ENCODE measurements around the gene MIP. TPM values are rescaled to one million over a fixed set of nuclear protein-coding genes. Genes with fewer than 3 reads are reported as not detected.

MIP gene
- total and polyA plus RNA-seq, 2 of the 13 experiments (the other 11 are each of a cell fraction or from before 2014, with no cell fraction given), result not detected

DNA sequence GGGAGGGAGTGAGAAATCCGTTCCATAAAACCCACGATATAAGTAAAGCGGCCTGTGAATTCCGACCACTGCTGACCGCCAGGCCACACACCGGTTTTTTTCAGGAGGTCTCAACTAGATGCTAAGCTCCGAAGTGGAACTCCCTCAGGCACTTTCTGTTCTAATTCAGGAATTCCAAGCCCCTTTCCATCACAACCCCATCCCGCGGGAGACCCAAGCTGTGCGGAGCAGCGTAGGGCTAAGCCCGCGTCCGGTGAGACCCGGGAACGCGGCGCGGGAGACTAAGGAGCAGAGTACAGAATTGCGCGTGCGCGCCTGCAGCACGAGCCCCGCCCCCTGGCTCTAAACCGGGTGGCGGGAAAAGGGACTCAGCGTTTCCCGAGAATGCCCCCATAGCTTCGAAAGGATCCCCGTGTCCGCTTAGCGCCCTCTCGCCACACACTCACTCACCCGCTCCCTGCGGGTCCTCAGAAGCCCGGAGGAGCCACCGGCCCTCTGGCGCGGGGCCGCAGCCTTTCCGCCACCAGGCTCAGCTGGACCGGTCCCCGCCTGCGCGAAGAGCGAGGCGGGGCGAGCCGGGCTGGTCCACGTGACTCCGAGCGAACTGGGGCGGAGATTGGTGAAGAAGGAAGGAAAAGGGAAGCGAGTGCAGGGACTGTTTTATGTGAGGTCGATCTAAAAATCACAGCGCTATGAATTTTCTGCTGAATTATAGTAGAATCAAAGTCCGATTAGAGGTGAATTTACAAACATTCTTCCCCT is 5.4 kb downstream of the MIP start, which contains the start of gene TIMELESS (continued):
- TF ChIP-seq, protein P1, sequence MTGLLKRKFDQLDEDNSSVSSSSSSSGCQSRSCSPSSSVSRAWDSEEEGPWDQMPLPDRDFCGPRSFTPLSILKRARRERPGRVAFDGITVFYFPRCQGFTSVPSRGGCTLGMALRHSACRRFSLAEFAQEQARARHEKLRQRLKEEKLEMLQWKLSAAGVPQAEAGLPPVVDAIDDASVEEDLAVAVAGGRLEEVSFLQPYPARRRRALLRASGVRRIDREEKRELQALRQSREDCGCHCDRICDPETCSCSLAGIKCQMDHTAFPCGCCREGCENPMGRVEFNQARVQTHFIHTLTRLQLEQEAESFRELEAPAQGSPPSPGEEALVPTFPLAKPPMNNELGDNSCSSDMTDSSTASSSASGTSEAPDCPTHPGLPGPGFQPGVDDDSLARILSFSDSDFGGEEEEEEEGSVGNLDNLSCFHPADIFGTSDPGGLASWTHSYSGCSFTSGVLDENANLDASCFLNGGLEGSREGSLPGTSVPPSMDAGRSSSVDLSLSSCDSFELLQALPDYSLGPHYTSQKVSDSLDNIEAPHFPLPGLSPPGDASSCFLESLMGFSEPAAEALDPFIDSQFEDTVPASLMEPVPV (CRISPR knock-in tag; IDR thresholded peaks at IDR 0.05), result peak; percentile 95; the same call in 1 of the 2 replicates
- TF ChIP-seq BRCA1 (CRISPR knock-in tag; IDR thresholded peaks at IDR 0.05), result peak; percentile 88
- TF ChIP-seq ZNF256 (CRISPR knock-in tag; conservative IDR thresholded peaks at IDR 0.05), result 0 out of 2 replicates have a peak, but pooled peaks have one; percentile 61
- TF ChIP-seq ETS1 (CRISPR knock-in tag; IDR thresholded peaks at IDR 0.05), result peak; percentile 94
- TF ChIP-seq ZBTB8A (CRISPR knock-in tag; IDR thresholded peaks at IDR 0.05; ENCODE audit: borderline replicate concordance, low read depth), result no peak
- peak; percentile 80 for TF ChIP-seq PHF5A (CRISPR knock-in tag; IDR thresholded peaks at IDR 0.05; ENCODE audit: low read depth, unreplicated experiment)
- peak; percentile 96 for TF ChIP-seq ZNF781 (CRISPR knock-in tag; IDR thresholded peaks at IDR 0.05; ENCODE audit: borderline replicate concordance, not compliant biosample characterization)
- TF ChIP-seq ZBTB42 (CRISPR knock-in tag; IDR thresholded peaks at IDR 0.05), result 0 out of 2 replicates have a peak, but pooled peaks have one; percentile 64
- no peak for TF ChIP-seq IRX3 (CRISPR knock-in tag; IDR thresholded peaks at IDR 0.05; ENCODE audit: borderline replicate concordance, low read depth)
- no peak; the same call in 1 of the 2 replicates for TF ChIP-seq KAT7 (CRISPR knock-in tag; IDR thresholded peaks at IDR 0.05; ENCODE audit: borderline replicate concordance)
- 0 out of 2 replicates have a peak, but pooled peaks have one; percentile 33 for TF ChIP-seq MLX (CRISPR knock-in tag; IDR thresholded peaks at IDR 0.05)
- peak; percentile 70; the same call in 1 of the 2 replicates for TF ChIP-seq ZSCAN5A (CRISPR knock-in tag; IDR thresholded peaks at IDR 0.05; ENCODE audit: borderline replicate concordance)
- no peak for TF ChIP-seq EHMT2 (IDR thresholded peaks at IDR 0.05; ENCODE audit: borderline replicate concordance, low read depth, low read length)
- TF ChIP-seq, protein P2, sequence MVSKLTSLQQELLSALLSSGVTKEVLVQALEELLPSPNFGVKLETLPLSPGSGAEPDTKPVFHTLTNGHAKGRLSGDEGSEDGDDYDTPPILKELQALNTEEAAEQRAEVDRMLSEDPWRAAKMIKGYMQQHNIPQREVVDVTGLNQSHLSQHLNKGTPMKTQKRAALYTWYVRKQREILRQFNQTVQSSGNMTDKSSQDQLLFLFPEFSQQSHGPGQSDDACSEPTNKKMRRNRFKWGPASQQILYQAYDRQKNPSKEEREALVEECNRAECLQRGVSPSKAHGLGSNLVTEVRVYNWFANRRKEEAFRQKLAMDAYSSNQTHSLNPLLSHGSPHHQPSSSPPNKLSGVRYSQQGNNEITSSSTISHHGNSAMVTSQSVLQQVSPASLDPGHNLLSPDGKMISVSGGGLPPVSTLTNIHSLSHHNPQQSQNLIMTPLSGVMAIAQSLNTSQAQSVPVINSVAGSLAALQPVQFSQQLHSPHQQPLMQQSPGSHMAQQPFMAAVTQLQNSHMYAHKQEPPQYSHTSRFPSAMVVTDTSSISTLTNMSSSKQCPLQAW (CRISPR knock-in tag; IDR thresholded peaks at IDR 0.05), result peak; percentile 69; the same call in 1 of the 2 replicates
- peak; percentile 73 for TF ChIP-seq RAD51 (IDR thresholded peaks at IDR 0.05; ENCODE audit: borderline replicate concordance)
- TF ChIP-seq NKX3-1 (CRISPR knock-in tag; IDR thresholded peaks at IDR 0.05), result peak; percentile 86
- TF ChIP-seq POLR2G (IDR thresholded peaks at IDR 0.05; ENCODE audit: low read depth, low read length), result peak; percentile 93
- TF ChIP-seq ARID2 (CRISPR knock-in tag; IDR thresholded peaks at IDR 0.05; ENCODE audit: borderline replicate concordance), result peak; percentile 99
- TF ChIP-seq FUBP1 (CRISPR knock-in tag; IDR thresholded peaks at IDR 0.05; ENCODE audit: borderline replicate concordance), result 0 out of 2 replicates have a peak, but pooled peaks have one; percentile 81

Measured in HepG2 (cell line).